HG03196 (cell line): Measurements from ENCODE around the gene IL27RA.

Source experiments
- ATAC-seq: cut with Tn5 transposase; IDR thresholded peaks from one replicate; pipeline ENCODE4 v1.9.1; 2021; ENCODE audit not compliant: unreplicated experiment

Gene IL27RA

GRCh38 chr19:14082675-14082960 lies 51.1 kb downstream of the IL27RA start:
- ATAC-seq, result no peak

- no peak for ATAC-seq
Measured at GRCh38 chr19:14085309-14085995, 53.9 kb downstream of the IL27RA start, which contains the start of gene C19orf67. TSS of gene C19orf67 (minus strand) at chr19:14085783. CDS start at chr19:14085627, 156 bp downstream.

- ATAC-seq, result no peak
Measured at GRCh38 chr19:14086098-14086497, 54.5 kb downstream of the IL27RA start.

- ATAC-seq, result no peak
Measured at GRCh38 chr19:14088634-14089411, 57.3 kb downstream of the IL27RA start.

- ATAC-seq, result no peak
Measured at GRCh38 chr19:14089412-14089661, 57.8 kb downstream of the IL27RA start.

GRCh38 chr19:14089662-14090508 lies 58.3 kb downstream of the IL27RA start:
- ATAC-seq, result no peak

GRCh38 chr19:14090509-14091080 lies 59.0 kb downstream of the IL27RA start, which contains the start of gene SAMD1:
TSS of gene SAMD1 (minus strand) at chr19:14090751.
- ATAC-seq, result peak; percentile 30

GRCh38 chr19:14091081-14091812 lies 59.7 kb downstream of the IL27RA start:
- peak; percentile 56 for ATAC-seq

- ATAC-seq, result peak; percentile 17
Measured at GRCh38 chr19:14091813-14092462, 60.4 kb downstream of the IL27RA start.

- ATAC-seq, result no peak
Measured at GRCh38 chr19:14093117-14093823, 61.7 kb downstream of the IL27RA start.

GRCh38 chr19:14094854-14095253 lies 63.3 kb downstream of the IL27RA start:
- no peak for ATAC-seq

- ATAC-seq, result no peak
Measured at GRCh38 chr19:14096272-14096992, 64.9 kb downstream of the IL27RA start.

- no peak for ATAC-seq
Measured at GRCh38 chr19:14097532-14098151, 66.1 kb downstream of the IL27RA start.

- no peak for ATAC-seq
Measured at GRCh38 chr19:14101003-14101545, 69.5 kb downstream of the IL27RA start.

GRCh38 chr19:14102102-14102696 lies 70.6 kb downstream of the IL27RA start:
- no peak for ATAC-seq

- no peak for ATAC-seq
Measured at GRCh38 chr19:14102756-14103155, 71.2 kb downstream of the IL27RA start.
